ENCODE measurements around the gene AGMAT.
"Not testable (repeated sequence)": the region's sequence is repeated elsewhere in the genome, so short reads cannot be mapped to it uniquely, and the experiment has no call there.

The AGMAT gene

DNA sequence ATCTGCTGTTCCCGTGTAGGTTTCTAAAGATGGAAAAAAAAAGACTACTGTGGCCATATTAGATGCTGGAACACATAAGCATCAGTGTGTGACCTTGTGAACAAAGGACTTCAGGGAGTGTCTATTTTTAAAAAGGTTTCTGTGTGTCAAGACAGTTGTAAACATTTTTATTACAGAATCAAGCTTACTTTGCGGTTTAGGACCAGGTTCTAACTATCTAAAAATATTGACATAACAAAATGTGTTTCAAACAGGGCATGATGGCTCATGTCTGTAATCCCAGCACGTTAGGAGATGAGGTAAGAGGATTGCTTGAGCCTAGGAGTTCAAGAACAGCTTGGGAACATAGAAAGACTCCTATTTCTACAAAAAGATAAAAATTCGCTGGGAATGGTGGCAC, 25.3 kb upstream of the AGMAT start:
- no peak for DNase-seq (ENCODE audit: low read depth)

DNA sequence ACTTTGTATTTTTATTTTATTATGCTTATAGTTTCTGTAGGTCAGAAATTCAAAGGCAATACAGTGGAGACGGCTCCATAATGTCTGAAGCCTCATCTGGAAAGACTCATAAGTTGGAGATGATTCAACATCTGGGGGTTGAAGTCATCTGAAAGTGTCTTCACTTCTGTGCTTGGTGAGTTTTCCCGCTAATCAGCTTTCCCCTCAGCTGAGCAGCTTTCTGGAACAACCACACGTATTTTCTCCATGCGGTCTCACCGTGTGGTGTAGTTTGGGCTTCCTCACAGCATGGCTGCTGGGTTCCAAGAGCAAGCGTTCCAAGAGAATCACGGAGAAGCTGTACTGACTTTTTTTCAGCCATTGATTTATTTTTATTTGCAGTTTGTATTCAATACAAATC, 24.8 kb upstream of the AGMAT start:
- no peak for DNase-seq (ENCODE audit: low read depth)

DNA sequence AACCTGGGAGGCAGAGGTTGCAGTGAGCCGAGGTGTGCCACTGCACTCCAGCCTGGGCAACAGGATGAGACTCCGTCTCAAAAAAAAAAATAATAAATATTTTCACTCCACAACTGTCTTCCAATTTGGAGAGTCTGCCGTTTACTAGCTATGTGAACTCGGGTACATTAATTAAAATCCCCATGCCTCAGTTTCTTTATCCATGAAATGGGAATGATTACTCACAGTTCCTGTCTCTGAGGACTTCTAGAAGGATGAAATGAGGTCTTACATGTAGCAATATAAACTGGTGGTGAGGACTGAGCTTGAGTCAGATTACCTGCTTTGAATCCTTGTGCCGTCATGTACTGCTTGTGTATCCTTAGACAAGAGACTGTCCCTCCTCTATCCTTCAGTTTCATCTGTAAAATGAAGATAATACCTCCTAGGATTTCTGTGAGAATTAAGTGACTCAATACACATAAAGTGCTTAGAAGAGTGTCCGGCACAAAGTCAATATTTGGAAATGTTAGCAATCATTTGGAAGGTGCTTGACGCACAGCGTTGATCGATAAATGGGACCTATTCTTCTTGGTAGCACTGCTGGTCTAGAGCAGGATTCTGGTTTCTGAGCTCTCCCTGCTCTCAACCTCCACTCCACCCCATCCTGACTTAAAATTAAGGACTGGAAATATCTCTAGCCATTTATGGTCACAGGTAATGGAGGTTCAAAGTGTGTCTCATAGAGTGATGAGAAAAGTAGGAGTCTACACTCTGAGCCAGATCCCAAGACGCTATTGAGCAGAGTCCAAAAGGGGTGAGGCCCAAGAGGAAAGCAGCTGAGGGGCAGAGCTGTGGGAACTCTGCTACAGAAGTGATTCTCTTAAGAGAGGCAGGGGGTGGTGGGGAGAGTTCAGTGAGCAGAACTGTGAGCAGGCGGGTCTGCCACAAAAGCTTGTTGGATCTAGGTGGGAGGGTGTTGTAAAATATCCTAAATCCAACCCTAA, 20.8 kb upstream of the AGMAT start:
- DNase-seq (ENCODE audit: low read depth) = no peak

DNA sequence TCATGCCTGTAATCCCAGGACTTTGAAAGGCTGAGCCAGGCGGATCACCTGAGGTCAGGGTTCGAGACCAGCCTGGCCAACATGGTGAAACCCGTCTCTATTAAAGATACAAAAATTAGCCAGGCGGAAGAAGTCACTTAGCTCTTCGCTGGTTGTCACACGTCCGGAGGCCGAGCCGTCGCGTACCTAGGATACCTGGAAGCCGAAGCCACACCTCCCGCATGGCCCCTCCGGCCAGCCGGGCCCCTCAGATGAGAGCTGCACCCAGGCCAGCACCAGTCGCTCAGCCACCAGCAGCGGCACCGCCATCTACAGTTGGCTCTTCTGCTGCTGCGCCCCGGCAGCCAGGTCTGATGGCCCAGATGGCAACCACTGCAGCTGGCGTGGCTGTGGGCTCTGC, 19.5 kb upstream of the AGMAT start:
- DNase-seq (ENCODE audit: low read depth) = not testable (repeated sequence)

DNA sequence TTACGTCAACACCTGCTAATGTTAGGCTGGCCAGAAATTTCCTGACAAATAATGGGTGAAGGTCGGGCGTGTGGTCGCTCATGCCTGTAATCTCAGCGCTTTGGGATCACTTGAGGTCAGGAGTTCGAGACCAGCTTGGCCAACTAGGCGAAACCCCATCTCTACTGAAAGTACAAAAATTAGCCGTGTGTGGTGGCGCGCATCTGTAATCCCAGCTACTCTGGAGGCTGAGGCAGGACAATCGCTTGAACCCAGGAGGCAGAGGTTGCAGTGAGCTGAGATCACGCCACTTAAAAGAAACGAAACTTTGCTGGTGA, 19.1 kb upstream of the AGMAT start:
- DNase-seq (ENCODE audit: low read depth) = not testable (repeated sequence)

DNA sequence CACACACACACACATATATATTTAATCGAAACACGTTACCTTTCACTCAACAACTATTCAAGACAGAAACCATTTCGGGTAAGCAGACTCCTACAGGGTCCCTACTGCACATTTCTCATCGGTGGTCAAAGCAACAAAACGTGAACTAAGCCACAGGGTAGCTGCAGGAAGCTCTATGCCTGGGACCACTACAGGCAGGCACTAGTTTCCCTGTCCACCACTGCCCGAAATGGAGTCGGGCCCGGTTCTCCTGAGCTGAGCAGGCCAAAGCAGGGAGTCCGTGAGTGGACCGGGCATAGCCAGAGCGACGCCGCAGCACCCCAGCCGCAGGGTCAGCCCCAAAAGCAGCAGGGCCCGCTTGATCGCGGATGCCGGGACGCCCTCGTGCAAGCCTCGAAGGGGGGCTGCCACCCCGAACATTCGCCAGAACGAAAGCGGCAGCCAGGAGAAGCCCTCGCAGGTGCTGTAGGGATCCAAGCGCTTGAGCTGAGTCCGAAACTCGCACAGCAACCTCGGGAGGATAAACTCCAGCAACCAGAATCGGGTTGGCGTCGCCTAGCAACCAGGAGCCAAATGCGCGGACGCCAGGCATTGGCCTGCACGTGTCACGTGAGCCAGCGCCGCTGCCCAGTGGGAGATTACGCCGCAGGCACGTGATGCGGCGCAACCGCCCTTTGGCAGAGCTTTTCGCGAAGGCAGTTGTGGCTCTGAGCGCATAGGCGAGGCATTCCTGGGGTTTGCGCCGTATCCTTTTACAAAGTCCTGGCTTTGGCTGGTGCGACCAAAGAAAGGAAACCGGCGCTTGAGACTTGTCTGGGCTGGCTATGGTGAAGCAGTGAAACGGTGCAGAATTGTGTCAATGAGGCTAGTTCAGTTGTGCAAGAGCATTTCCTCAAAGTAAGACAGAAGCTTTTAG, 18.5 kb upstream of the AGMAT start:
- DNase-seq (ENCODE audit: low read depth) = peak; percentile 85

DNA sequence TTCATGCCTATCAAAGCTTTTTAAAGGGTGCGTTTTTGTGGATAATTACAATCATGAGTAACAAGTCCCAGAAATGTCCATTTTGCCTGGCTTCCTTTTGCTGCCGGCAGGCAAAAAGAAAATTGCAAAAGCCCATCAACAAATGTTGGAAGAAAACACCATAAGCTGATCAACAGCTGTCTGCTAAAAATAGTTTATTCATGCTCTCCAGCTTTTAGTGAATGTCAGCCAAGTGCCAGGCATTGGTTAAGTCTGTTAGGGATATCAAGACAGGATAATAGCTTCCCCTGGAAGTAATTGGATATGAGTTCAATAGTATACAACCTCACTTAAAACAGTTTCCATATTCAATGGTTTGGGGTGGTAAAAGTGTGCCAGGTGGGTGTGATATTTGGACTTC, 13.6 kb upstream of the AGMAT start:
- no peak for DNase-seq (ENCODE audit: low read depth)

DNA sequence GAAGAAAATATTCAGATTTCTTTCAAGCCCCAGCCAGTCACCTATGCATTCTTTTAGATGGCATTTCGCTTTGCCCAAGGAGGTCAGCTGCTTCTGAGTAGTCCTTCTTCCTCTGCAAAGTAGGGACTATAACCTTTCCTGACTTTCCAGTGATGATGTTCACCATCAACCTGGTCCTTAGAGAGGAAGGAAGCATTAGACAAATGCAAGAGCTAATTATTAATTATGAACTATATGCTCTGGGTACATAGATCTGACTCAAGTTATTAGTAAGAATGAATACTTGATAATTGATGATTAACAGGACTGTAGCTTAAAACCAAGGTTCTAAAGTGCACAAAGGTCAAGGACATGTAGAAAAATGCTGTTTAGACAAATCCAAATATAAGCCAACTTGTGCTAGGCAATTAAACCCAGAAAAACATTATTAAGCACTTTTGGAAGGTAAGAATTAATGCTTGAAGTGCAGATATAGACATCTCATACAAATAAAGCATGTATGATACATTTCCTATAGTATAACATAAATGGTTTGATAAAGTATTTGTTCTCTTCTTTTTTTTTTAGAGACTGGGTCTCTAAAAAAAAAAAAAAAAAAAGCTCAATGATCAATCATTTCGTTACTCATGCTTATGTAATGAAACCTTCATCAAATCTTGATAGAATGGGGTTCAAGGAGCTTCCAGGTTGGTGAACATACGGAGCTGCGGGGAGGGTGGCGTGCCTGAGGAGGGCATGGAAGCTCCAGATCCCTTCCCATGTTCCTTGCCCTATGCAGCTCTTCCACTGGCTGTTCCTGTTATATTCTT, 11.2 kb upstream of the AGMAT start:
- DNase-seq (ENCODE audit: low read depth) = no peak

DNA sequence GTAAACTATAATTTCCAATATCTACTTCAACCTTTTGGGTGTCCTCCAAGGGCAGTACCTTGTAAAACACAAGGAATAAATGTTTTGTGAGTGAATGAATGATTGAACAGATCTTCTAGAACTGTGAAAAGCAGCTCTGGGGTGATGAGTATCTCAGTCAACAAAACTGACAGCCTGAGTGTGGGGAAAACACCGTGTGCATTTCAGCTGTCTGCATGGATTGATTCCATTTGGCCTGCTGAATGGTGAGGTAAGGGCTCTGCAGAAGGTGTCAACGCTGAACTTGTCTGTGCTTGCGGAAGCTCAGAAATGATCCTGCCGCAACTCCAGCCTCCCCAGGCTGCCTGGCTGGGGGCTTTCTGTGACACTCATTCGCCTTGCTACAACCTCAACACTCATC, 7.4 kb upstream of the AGMAT start:
- DNase-seq (ENCODE audit: low read depth) = no peak

DNA sequence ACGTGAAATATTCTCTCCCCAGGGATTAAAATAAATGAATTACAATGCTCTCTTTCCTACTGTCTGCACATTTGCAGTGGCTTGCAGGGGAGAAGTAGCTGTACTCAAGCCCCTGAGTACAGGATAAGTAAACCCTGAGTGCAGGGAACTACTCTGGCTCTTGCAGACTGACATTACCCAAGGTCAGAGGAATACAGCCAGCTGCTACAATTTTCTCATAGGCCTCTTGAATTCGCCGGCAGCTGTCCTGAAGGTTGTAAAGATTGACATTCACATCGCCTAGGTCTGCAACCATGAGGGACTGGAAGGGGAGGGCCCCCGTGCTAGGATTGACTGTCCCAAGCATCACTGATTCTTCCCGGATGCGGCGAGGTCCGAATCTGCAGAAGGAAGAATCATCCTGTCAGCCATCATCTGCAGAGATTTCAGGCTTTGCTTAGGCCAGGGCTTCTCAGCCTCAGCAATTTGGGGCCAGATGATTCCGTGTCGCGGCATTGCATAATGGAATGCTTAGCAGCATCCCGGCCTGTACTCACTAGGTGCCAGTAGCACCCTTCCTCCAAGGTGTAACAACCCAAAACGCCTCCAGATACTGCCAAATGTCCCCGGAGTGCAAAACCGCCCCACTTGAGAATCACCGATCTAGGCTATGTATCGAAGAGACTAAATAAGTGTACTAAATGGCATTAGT, 1.7 kb downstream of the AGMAT start:
- no peak for DNase-seq (ENCODE audit: low read depth)

DNA sequence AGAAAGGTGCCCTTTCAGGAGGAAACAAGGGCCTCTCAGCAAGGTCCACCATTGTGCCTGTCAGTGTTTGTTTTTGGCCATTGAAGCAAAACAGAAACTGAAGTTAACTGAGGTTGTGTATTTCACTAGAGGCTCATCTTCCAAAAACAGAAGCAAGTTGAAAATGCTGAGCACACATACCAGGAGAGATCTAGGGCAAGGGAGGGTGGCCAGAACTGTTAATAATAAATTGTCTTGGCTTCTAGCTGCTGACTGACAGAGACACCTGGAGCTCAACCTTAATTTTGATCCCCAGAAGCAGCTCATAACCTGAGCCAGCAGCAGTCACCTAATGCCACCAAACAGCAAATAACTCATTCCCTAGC, 5.2 kb downstream of the AGMAT start:
- DNase-seq (ENCODE audit: low read depth) = no peak

DNA sequence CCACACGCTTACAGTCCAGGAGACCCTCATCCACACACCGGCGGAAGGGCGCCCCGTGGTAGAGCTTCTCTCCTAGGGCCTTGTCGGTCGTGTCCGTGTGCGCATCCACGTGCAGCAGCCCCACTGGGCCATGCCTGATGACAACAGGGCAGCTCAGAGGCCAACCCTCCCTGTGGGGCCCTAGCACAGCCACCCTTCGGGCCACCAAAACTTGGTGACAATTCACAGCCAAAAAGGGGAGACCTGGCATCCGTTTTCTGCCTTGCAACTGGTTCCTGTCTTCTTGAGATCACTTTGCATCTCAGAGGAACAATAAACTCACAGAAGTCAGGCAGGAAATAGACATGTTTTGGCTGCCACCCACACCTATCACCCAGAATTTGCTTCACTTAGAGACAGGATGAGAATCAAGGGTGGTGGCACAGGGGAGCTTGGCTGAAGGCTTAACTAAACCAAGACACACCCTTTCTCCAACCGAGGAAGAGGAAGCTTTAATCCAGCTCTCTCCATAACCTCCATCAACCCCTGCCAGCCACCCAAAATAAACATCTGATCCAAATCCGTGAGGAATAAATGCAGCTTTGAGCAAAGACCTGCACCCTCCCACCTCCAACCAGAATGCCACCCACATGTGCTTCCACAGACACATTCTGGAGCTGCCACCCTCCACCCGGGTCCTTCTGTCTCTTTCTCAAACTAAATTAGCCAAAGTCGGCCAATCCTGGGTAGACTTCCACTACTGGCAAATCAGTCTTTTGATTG, 5.7 kb downstream of the AGMAT start:
- DNase-seq (ENCODE audit: low read depth) = no peak

DNA sequence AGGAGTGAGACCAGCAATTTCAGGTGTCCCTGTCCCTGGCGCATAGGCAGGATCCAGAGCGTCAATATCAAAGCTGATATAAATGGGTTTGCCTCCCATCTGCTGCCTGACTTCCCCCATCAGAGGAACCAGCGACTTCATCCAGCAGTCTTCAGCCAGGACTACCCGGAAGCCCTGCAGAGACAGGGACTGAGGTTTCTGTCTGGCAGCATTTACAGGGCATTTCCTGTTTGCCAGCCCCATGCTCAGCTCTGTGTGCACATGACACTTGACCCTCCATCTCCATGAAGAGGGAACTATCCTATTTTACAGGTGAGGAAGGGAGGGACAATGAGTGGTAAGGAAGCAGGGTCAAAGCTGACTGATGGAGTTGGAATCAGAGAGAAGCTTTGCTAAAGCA, 7.2 kb downstream of the AGMAT start:
- no peak for DNase-seq (ENCODE audit: low read depth)

DNA sequence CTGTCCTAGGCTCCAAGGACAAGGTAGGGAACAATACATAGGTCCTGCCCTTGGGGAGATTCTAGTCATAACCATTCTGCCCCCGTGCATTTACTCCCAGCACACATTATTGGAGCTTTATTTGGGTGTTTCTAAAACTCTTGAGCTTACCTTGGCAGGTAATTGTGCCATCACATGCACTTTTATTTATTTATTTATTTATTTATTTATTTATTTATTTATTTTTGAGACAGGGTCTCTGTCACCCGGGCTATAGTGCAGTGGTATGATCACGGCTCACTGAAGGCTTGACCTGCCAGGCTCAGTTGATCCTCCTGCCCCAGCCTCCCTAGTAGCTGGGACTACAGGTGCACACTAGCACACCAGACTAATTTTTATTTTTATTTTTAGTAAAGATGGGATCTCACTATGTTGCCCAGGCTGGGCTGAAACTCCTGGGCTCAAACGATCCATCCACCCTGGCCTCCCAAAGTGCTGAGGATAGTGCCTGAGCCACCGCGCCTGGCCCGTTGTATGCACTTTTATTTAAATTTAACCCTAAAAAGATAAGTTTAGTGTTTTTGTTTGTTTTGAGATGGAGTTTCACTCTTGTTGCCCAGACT, 9.2 kb downstream of the AGMAT start:
- DNase-seq (ENCODE audit: low read depth) = no peak

DNA sequence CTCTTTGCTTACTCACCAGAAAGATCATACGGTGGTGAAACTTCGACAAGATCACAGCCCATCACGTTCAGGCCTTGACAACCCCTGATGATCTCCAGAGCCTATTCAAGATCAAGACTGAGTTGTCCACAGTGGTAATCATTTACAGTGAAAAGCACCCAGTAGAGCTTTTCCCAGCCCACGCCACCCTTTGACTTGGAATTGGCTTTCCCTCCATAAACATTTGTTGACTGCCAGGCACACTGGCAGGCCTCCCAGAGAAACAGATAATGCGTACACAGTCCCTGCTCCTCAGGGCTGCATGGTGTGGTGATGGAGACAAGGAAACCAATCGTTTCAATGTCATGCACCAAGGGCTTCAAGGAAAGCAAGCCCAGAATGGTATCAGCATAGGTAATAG, 10.1 kb downstream of the AGMAT start:
- DNase-seq (ENCODE audit: low read depth) = no peak

DNA sequence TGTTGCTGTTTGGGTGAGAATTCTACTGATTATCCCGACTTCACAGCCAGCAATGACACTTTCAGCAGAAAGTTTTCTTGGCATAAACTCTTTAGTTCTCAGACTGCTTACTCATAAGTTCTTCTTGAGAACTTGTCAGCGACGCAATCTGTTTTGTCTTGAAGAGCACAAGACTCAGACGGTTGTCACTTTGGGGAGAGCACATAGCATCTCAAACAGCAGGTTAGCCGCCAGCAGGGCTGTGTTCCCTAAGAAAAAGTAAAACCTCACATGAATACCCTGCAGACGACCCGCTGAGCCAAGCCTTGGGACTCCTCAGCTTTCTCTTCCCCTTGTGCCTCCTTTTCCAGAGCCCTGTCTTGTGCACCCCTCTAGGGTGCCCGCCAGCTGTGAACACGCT, 11.4 kb downstream of the AGMAT start:
- DNase-seq (ENCODE audit: low read depth) = no peak

DNA sequence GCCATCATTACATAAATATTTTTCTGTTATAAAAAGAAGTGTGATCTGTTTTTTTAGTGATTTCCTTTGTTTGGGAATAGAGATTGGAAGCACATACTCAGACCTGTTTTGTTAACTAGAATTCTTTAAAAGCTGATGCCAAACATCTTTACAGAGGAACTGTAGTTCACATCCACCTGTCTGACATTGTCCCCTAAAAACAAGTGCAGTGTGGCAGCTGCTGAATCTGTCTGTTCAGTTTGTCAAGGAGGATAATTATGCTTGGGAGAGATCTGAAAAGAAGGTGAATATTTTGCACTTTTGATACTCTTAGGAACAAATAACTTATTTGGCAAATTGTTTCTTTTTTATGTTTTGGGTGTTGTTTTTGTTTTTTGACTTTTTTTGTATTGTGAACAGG, 13.6 kb downstream of the AGMAT start:
- no peak for DNase-seq (ENCODE audit: low read depth)

DNA sequence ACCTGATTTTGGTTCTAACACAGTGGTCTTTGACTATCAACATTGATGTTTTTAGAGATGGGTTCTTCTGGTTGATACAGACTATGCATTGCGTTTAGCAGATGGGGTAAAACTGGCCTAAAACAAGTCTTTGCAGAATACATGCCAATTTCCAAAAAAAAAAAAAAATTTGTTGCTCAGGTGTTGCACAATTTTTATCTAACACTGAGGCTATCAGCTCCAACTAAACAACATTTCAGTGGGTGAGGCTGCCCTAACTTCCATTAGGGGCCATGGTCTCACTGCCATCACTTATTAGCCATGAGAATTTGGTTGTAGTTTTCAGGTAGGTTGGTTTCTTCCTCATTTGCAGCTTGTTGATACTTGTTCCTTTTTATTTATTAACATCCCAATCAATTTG, 14.0 kb downstream of the AGMAT start:
- DNase-seq (ENCODE audit: low read depth) = no peak

DNA sequence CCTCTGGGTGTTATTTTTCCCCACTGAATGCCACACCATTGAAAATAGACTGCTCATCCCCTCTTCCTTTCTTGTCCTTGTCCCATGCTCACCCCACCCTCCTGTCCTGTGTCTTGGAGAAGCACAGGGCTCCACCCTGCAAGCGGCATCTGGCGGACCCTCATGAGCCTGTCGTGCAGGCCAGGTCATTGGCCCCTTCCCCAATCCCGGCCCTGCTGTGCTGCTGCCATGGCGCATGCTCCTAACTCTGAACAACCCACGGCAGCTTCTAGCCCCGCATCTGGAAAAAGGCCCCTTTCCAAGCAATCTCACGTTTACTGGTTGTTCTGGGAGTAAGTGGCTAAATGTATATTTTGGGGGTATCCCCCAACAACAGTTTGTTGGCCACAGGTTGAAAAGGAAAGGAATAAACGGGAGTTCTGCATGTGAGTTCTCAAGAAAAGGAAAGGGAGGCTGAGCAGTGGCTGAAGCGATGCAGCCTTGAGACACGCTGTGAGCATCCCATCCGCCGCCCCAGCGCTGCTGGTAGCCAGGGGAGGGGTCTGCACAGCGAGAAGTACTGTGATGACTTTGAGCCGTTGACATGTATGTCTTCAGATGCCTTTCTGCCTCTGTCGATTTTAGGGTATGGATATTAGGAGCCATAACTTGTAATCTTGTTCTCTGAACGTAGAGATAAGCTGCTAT, 16.3 kb downstream of the AGMAT start:
- DNase-seq (ENCODE audit: low read depth) = no peak

All from activated T-helper 1 cell treated with Interleukin-2 at 50 U/mL for 16 hours (primary cell).